GM04503 (cell line): ENCODE measurements around the gene PARD6G.
"Not testable (repeated sequence)": the region's sequence is repeated elsewhere in the genome, so short reads cannot be mapped to it uniquely, and the experiment has no call there.

Source experiments
- DNase-seq: peaks from one replicate; pipeline ENCODE4 v3.0.0-alpha.2; 2012; ENCODE audit warnings: low read depth

PARD6G gene

GRCh38 chr18:80171054-80171872 lies 76.1 kb downstream of the PARD6G start:
- DNase-seq: no peak

- no peak for DNase-seq
Measured at GRCh38 chr18:80170395-80171053, 76.8 kb downstream of the PARD6G start.

GRCh38 chr18:80169607-80170006 lies 77.7 kb downstream of the PARD6G start:
- no peak for DNase-seq

GRCh38 chr18:80168982-80169381 lies 78.3 kb downstream of the PARD6G start:
- no peak for DNase-seq

- no peak for DNase-seq
Measured at GRCh38 chr18:80168346-80168745, 79.0 kb downstream of the PARD6G start.

- no peak for DNase-seq
Measured at GRCh38 chr18:80167931-80168330, 79.4 kb downstream of the PARD6G start.

GRCh38 chr18:80167331-80167730 lies 80.0 kb downstream of the PARD6G start:
- no peak for DNase-seq

GRCh38 chr18:80166725-80167124 lies 80.6 kb downstream of the PARD6G start:
- no peak for DNase-seq

- no peak for DNase-seq
Measured at GRCh38 chr18:80166240-80166639, 81.1 kb downstream of the PARD6G start.

- DNase-seq: not testable (repeated sequence)
Measured at GRCh38 chr18:80164727-80165355, 82.5 kb downstream of the PARD6G start.

- no peak for DNase-seq
Measured at GRCh38 chr18:80163183-80163582, 84.1 kb downstream of the PARD6G start.

GRCh38 chr18:80161781-80162417 lies 85.4 kb downstream of the PARD6G start:
- no peak for DNase-seq

- DNase-seq: no peak
Measured at GRCh38 chr18:80159713-80160636, 87.3 kb downstream of the PARD6G start.

GRCh38 chr18:80158365-80158764 lies 88.9 kb downstream of the PARD6G start:
- DNase-seq: no peak

- no peak for DNase-seq
Measured at GRCh38 chr18:80157708-80158343, 89.5 kb downstream of the PARD6G start.

- DNase-seq: no peak
Measured at GRCh38 chr18:80154293-80154692, 93.0 kb downstream of the PARD6G start.

- DNase-seq: no peak
Measured at GRCh38 chr18:80149667-80150066, 97.6 kb downstream of the PARD6G start.

- no peak for DNase-seq
Measured at GRCh38 chr18:80148326-80149199, 98.8 kb downstream of the PARD6G start.

GRCh38 chr18:80147418-80148325 lies 99.6 kb downstream of the PARD6G start:
- no peak for DNase-seq
